Suprapubic skin (tissue), 4 donors: ENCODE results near the gene ZDHHC13.

ENCODE experiments used
- CTCF ChIP-seq, 2 donors: fragments of 200-600 bp in 1 of 2; fragments of 450-650 bp in 1 of 2; sonication (generic) in 1 of 2; IDR thresholded peaks; one replicate each; pipeline ENCODE4 v1.5.1; 2016 to 2019; ENCODE audit warnings: antibody characterized with exemption in 2 of 2, mild to moderate bottlenecking in 1 of 2, moderate library complexity in 1 of 2
- POLR2A ChIP-seq, 2 donors: fragments of 450-650 bp; IDR thresholded peaks; one replicate each; pipeline ENCODE4 v1.6.1; 2017; ENCODE audit warnings: antibody characterized with exemption in 2 of 2, mild to moderate bottlenecking in 2 of 2, moderate library complexity in 2 of 2
- POLR2AphosphoS5 ChIP-seq, 3 donors: sonication (generic); formaldehyde crosslinking; IDR thresholded peaks; one replicate each; pipeline ENCODE4 v1.6.1; 2017; ENCODE audit warnings: antibody characterized with exemption in 3 of 3

DNA sequence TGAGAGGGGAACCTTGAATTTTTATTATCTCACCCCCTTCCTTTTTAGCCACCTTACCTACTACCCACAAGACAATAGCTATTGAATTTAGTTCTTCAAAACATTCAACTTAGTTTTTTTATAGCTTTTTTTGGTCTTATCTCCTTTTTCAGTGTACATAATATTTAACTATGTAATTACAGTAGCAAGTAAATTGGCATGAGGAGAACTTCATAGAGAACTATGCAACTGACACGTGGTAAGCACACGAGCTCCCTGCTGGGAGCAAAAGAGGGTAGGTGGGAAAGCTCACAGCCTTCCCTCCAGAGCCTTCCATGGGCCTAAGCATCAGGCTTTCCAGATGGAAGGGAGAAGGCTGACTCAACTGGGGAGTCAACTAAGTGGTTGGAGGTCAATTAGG is 22.1 kb upstream of the ZDHHC13 start:
- TF ChIP-seq CTCF (IDR thresholded peaks at IDR 0.05) (no peak), POLR2A (IDR thresholded peaks at IDR 0.05) (no peak), POLR2AphosphoS5 (IDR thresholded peaks at IDR 0.05) (no peak)
